Measurements from ENCODE around the gene HNRNPCL1. TPM values are rescaled to one million over a fixed set of nuclear protein-coding genes. Genes with fewer than 3 reads are reported as not detected.

HNRNPCL1 gene
- total RNA-seq, 4 donors from 2014 or later: not detected

- Histone ChIP-seq H3K36me3 (no peaks in the 10 kb centered on the region), H3K27ac (no peak overlapping the region), H3K4me3 (no peak overlapping the region), H3K9me3 (no peaks in the 10 kb centered on the region), H3K4me1 (no peaks in the 10 kb centered on the region), H3K27me3 (no peaks in the 10 kb centered on the region)
- 41% methylated on average over 2 of the region's 2 CpGs for WGBS
- no peak for TF ChIP-seq POLR2A (IDR thresholded peaks at IDR 0.05)
- no peak for DNase-seq (ENCODE audit: low spot score in 2 of 2)
These were observed 37.1 kb downstream of the HNRNPCL1 start for GRCh38 chr1:12811409-12811784.

GRCh38 chr1:12810691-12811408 is 37.7 kb downstream of the HNRNPCL1 start:
- Histone ChIP-seq H3K27me3 (no peaks in the 10 kb centered on the region), H3K36me3 (no peaks in the 10 kb centered on the region), H3K27ac (no peak overlapping the region), H3K4me3 (no peak overlapping the region), H3K9me3 (no peaks in the 10 kb centered on the region), H3K4me1 (no peaks in the 10 kb centered on the region)
- no peak for TF ChIP-seq POLR2AphosphoS5 (IDR thresholded peaks at IDR 0.05)
- WGBS: 69% methylated on average over 4 of the region's 5 CpGs
- no peak for DNase-seq (ENCODE audit: low spot score in 2 of 2)

GRCh38 chr1:12809933-12810332 is 38.6 kb downstream of the HNRNPCL1 start:
- Histone ChIP-seq H3K36me3 (no peaks in the 10 kb centered on the region), H3K27me3 (no peaks in the 10 kb centered on the region), H3K9me3 (no peaks in the 10 kb centered on the region), H3K4me3 (no peak overlapping the region), H3K4me1 (no peaks in the 10 kb centered on the region), H3K27ac (no peak overlapping the region)
- no peak for TF ChIP-seq POLR2A (IDR thresholded peaks at IDR 0.05)
- TF ChIP-seq CTCF (IDR thresholded peaks at IDR 0.05): no peak
- TF ChIP-seq EP300 (IDR thresholded peaks at IDR 0.05): no peak
- TF ChIP-seq POLR2AphosphoS5 (IDR thresholded peaks at IDR 0.05): no peak
- WGBS: 82% methylated on average over 1 of the region's 1 CpG
- no peak for DNase-seq (ENCODE audit: low spot score in 2 of 2)

- Histone ChIP-seq H3K9me3 (no peaks in the 10 kb centered on the region), H3K36me3 (no peaks in the 10 kb centered on the region), H3K4me1 (no peaks in the 10 kb centered on the region), H3K27me3 (no peaks in the 10 kb centered on the region), H3K4me3 (no peak overlapping the region), H3K27ac (no peak overlapping the region)
- 73% methylated on average over 2 of the region's 2 CpGs for WGBS
- TF ChIP-seq CTCF (IDR thresholded peaks at IDR 0.05) (no peak), POLR2A (IDR thresholded peaks at IDR 0.05) (no peak), EP300 (IDR thresholded peaks at IDR 0.05) (no peak), POLR2AphosphoS5 (IDR thresholded peaks at IDR 0.05) (no peak)
- DNase-seq (ENCODE audit: low spot score in 2 of 2): no peak
These were observed 48.8 kb downstream of the HNRNPCL1 start for GRCh38 chr1:12799730-12800129.

GRCh38 chr1:12798911-12799310 is 49.6 kb downstream of the HNRNPCL1 start:
- Histone ChIP-seq H3K4me1 (no peaks in the 10 kb centered on the region), H3K4me3 (no peak overlapping the region), H3K27ac (no peak overlapping the region), H3K9me3 (no peaks in the 10 kb centered on the region), H3K27me3 (no peaks in the 10 kb centered on the region), H3K36me3 (no peaks in the 10 kb centered on the region)
- DNase-seq (ENCODE audit: low spot score in 2 of 2): no peak
- 44% methylated on average over 4 of the region's 4 CpGs for WGBS
- TF ChIP-seq POLR2A (IDR thresholded peaks at IDR 0.05) (no peak), EP300 (IDR thresholded peaks at IDR 0.05) (no peak)

Other genes starting within 250 kb of the HNRNPCL1 start
- 10 to 100 TPM; 73.3 to 86.9 (median 80.2) TPM for gene DHRS3, start 230.5 kb downstream of the HNRNPCL1 start, total RNA-seq
- not detected for gene AADACL4, start 204.6 kb downstream of the HNRNPCL1 start, total RNA-seq
- gene AADACL3, start 132.6 kb downstream of the HNRNPCL1 start, total RNA-seq: 10 to 100 TPM; 11.6 to 70.4 (median 29.8) TPM
- gene CFAP107, start 102.5 kb downstream of the HNRNPCL1 start, total RNA-seq: 1 to 10 TPM in 1 of 4 donors, not detected in 3; 1.2 TPM
- not detected for gene PRAMEF12, start 75.0 kb downstream of the HNRNPCL1 start, total RNA-seq
- not detected for gene PRAMEF1, start 57.3 kb downstream of the HNRNPCL1 start, total RNA-seq
- gene PRAMEF11, start 17.3 kb downstream of the HNRNPCL1 start, total RNA-seq: not detected
- gene PRAMEF2, start 8.4 kb upstream of the HNRNPCL1 start, total RNA-seq: under 1 TPM in 1 of 4 donors, not detected in 3; 0.39 TPM
- not detected for gene PRAMEF4, start 37.5 kb upstream of the HNRNPCL1 start, total RNA-seq
- gene PRAMEF10, start 49.5 kb upstream of the HNRNPCL1 start, total RNA-seq: not detected
- gene PRAMEF7, start 67.9 kb upstream of the HNRNPCL1 start, total RNA-seq: not detected
- not detected for gene PRAMEF6, start 98.9 kb upstream of the HNRNPCL1 start, total RNA-seq
- gene PRAMEF27, start 207.9 kb upstream of the HNRNPCL1 start, total RNA-seq: not detected
- not detected for gene HNRNPCL3, start 212.0 kb upstream of the HNRNPCL1 start, total RNA-seq
- not detected for gene PRAMEF25, start 222.1 kb upstream of the HNRNPCL1 start, total RNA-seq